ENCODE measurements around the gene ST7.
"Not testable (repeated sequence)": the region's sequence is repeated elsewhere in the genome, so short reads cannot be mapped to it uniquely, and the experiment has no call there.

Gene ST7

GRCh38 chr7:117098457-117098856 is 145.2 kb downstream of the ST7 start:
- no peak overlapping the region for H3K9ac ChIP-seq (ENCODE audit: low read length)
- H3K27me3 ChIP-seq (ENCODE audit: control insufficient read depth, insufficient read depth, low read length), result no peaks in the 10 kb centered on the region
- H3K4me1 ChIP-seq (ENCODE audit: control insufficient read depth, insufficient read depth, low read length), result peaks cover 7% of the 10 kb centered on the region
- H3K4me3 ChIP-seq (ENCODE audit: low read length), result no peak overlapping the region
- H3K9me3 ChIP-seq (ENCODE audit: control insufficient read depth, low read length), result no peaks in the 10 kb centered on the region
- no peaks in the 10 kb centered on the region for H3K36me3 ChIP-seq (ENCODE audit: control insufficient read depth, insufficient read depth, low read length)

GRCh38 chr7:117101026-117101425 is 147.7 kb downstream of the ST7 start:
- no peak overlapping the region for H3K9ac ChIP-seq (ENCODE audit: low read length)
- H3K36me3 ChIP-seq (ENCODE audit: control insufficient read depth, insufficient read depth, low read length), result no peaks in the 10 kb centered on the region
- H3K4me1 ChIP-seq (ENCODE audit: control insufficient read depth, insufficient read depth, low read length), result peaks cover 7% of the 10 kb centered on the region
- H3K27me3 ChIP-seq (ENCODE audit: control insufficient read depth, insufficient read depth, low read length), result no peaks in the 10 kb centered on the region
- no peaks in the 10 kb centered on the region for H3K9me3 ChIP-seq (ENCODE audit: control insufficient read depth, low read length)
- no peak overlapping the region for H3K4me3 ChIP-seq (ENCODE audit: low read length)

GRCh38 chr7:117110480-117111315 is 157.4 kb downstream of the ST7 start:
- H3K4me1 ChIP-seq (ENCODE audit: control insufficient read depth, insufficient read depth, low read length), result no peaks in the 10 kb centered on the region
- H3K9me3 ChIP-seq (ENCODE audit: control insufficient read depth, low read length), result no peaks in the 10 kb centered on the region
- H3K36me3 ChIP-seq (ENCODE audit: control insufficient read depth, insufficient read depth, low read length), result no peaks in the 10 kb centered on the region
- H3K9ac ChIP-seq (ENCODE audit: low read length), result no peak overlapping the region
- no peak overlapping the region for H3K4me3 ChIP-seq (ENCODE audit: low read length)
- no peaks in the 10 kb centered on the region for H3K27me3 ChIP-seq (ENCODE audit: control insufficient read depth, insufficient read depth, low read length)

DNA sequence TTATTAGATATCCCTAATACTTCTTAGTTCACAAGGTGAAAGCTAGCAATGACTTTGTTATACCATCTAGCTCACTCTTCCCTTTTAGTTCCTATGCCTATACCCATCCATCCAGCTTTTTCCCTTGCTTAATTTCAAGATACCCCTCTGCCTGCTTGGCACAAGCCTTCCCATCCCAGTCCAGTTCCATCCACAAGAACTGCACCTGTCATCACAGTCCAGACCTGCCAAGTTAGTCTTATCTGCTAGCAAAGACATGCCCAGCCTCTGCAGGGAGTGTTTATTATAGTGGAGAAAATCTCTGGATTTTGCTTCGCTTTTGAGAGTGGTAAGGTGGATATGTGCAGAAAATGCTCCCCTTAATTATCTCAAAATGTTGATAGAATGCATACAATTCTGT is 158.2 kb downstream of the ST7 start:
- Histone ChIP-seq H3K4me3 (ENCODE audit: low read length) (no peak overlapping the region), H3K9me3 (ENCODE audit: control insufficient read depth, low read length) (no peaks in the 10 kb centered on the region), H3K36me3 (ENCODE audit: control insufficient read depth, insufficient read depth, low read length) (no peaks in the 10 kb centered on the region), H3K4me1 (ENCODE audit: control insufficient read depth, insufficient read depth, low read length) (no peaks in the 10 kb centered on the region), H3K27me3 (ENCODE audit: control insufficient read depth, insufficient read depth, low read length) (no peaks in the 10 kb centered on the region), H3K9ac (ENCODE audit: low read length) (no peak overlapping the region)

DNA sequence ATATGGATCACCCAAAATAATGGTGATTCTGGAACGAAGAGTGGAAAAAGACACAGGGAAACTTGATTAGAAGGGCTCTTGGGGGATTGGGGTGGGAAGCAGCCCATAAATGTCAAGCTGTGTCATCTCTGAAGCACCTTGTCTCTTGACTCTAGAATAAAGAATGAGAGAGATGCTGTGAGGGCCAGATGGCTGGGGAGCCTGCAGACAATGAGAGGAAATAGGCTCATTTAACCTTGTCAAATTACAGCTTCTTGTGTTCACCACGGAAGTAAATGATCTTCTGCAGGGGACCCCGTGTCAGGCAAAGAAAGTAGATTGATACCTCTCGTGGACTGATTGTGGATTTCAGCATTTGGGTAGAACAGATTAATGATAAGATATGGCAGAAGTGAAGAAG is 159.3 kb downstream of the ST7 start:
- Histone ChIP-seq H3K9me3 (ENCODE audit: control insufficient read depth, low read length) (no peaks in the 10 kb centered on the region), H3K4me1 (ENCODE audit: control insufficient read depth, insufficient read depth, low read length) (no peaks in the 10 kb centered on the region), H3K36me3 (ENCODE audit: control insufficient read depth, insufficient read depth, low read length) (no peaks in the 10 kb centered on the region), H3K27me3 (ENCODE audit: control insufficient read depth, insufficient read depth, low read length) (no peaks in the 10 kb centered on the region), H3K4me3 (ENCODE audit: low read length) (no peak overlapping the region), H3K9ac (ENCODE audit: low read length) (no peak overlapping the region)

DNA sequence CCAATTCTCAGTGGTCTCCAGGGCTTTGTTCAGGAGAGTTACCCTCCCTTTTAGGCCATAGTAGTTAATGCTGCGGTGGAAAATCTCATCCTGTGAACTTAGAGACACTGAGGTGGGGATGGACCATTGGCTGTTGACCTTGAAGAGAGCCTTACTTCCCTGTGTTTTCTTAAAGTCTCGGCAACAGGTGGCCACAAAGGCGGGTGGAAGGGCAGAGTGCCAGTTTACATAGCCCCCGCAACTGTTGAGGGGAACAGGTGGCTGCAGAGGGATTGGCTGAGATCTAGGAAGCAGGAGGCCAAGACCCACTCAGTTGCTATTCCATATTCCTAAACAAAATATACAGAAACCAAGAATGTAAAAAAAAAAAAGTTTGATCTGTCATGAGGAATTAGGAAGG is 160.6 kb downstream of the ST7 start:
- Histone ChIP-seq H3K27me3 (ENCODE audit: control insufficient read depth, insufficient read depth, low read length) (no peaks in the 10 kb centered on the region), H3K36me3 (ENCODE audit: control insufficient read depth, insufficient read depth, low read length) (no peaks in the 10 kb centered on the region), H3K9me3 (ENCODE audit: control insufficient read depth, low read length) (no peaks in the 10 kb centered on the region), H3K4me1 (ENCODE audit: control insufficient read depth, insufficient read depth, low read length) (no peaks in the 10 kb centered on the region), H3K4me3 (ENCODE audit: low read length) (no peak overlapping the region), H3K9ac (ENCODE audit: low read length) (no peak overlapping the region)

- Histone ChIP-seq H3K9ac (ENCODE audit: low read length) (no peak overlapping the region), H3K36me3 (ENCODE audit: control insufficient read depth, insufficient read depth, low read length) (no peaks in the 10 kb centered on the region), H3K4me3 (ENCODE audit: low read length) (no peak overlapping the region), H3K27me3 (ENCODE audit: control insufficient read depth, insufficient read depth, low read length) (no peaks in the 10 kb centered on the region), H3K9me3 (ENCODE audit: control insufficient read depth, low read length) (no peaks in the 10 kb centered on the region), H3K4me1 (ENCODE audit: control insufficient read depth, insufficient read depth, low read length) (no peaks in the 10 kb centered on the region)
Measured at GRCh38 chr7:117114272-117114671, 161.0 kb downstream of the ST7 start.

DNA sequence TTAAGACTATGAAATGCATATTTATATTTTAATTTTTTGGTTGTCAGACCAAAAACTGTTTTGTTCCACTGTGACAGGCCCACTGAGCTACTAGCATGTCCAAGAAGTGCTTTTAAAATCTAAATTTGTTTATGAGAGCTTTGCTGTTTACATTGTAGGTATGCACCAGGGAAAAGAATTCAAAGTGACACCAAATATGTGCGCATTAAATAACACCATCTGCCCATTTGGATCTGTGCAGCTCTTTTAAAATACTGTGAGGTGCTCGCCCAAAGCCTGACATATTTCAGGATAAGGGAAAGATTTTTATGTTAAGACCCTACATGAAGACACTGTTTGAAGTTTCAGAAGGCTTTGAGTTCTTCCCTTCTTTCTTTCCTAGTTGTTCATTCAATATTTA is 162.9 kb downstream of the ST7 start:
- no peak overlapping the region for H3K4me3 ChIP-seq (ENCODE audit: low read length)
- no peak overlapping the region for H3K9ac ChIP-seq (ENCODE audit: low read length)
- H3K36me3 ChIP-seq (ENCODE audit: control insufficient read depth, insufficient read depth, low read length), result no peaks in the 10 kb centered on the region
- H3K27me3 ChIP-seq (ENCODE audit: control insufficient read depth, insufficient read depth, low read length), result no peaks in the 10 kb centered on the region
- no peaks in the 10 kb centered on the region for H3K4me1 ChIP-seq (ENCODE audit: control insufficient read depth, insufficient read depth, low read length)
- H3K9me3 ChIP-seq (ENCODE audit: control insufficient read depth, low read length), result no peaks in the 10 kb centered on the region

- H3K4me1 ChIP-seq (ENCODE audit: control insufficient read depth, insufficient read depth, low read length), result no peaks in the 10 kb centered on the region
- no peak overlapping the region for H3K4me3 ChIP-seq (ENCODE audit: low read length)
Measured at GRCh38 chr7:117117172-117117571, 163.9 kb downstream of the ST7 start.

GRCh38 chr7:117118579-117119180 is 165.4 kb downstream of the ST7 start:
- H3K9me3 ChIP-seq (ENCODE audit: control insufficient read depth, low read length), result no peaks in the 10 kb centered on the region
- H3K4me1 ChIP-seq (ENCODE audit: control insufficient read depth, insufficient read depth, low read length), result no peaks in the 10 kb centered on the region
- H3K36me3 ChIP-seq (ENCODE audit: control insufficient read depth, insufficient read depth, low read length), result no peaks in the 10 kb centered on the region
- H3K9ac ChIP-seq (ENCODE audit: low read length), result no peak overlapping the region
- H3K27me3 ChIP-seq (ENCODE audit: control insufficient read depth, insufficient read depth, low read length), result no peaks in the 10 kb centered on the region
- no peak overlapping the region for H3K4me3 ChIP-seq (ENCODE audit: low read length)

More at GRCh38 chr7:117117172-117117571, 163.9 kb downstream of the ST7 start:
- no peaks in the 10 kb centered on the region for H3K27me3 ChIP-seq (ENCODE audit: control insufficient read depth, insufficient read depth, low read length)
- no peaks in the 10 kb centered on the region for H3K36me3 ChIP-seq (ENCODE audit: control insufficient read depth, insufficient read depth, low read length)
- no peak overlapping the region for H3K9ac ChIP-seq (ENCODE audit: low read length)
- no peaks in the 10 kb centered on the region for H3K9me3 ChIP-seq (ENCODE audit: control insufficient read depth, low read length)

DNA sequence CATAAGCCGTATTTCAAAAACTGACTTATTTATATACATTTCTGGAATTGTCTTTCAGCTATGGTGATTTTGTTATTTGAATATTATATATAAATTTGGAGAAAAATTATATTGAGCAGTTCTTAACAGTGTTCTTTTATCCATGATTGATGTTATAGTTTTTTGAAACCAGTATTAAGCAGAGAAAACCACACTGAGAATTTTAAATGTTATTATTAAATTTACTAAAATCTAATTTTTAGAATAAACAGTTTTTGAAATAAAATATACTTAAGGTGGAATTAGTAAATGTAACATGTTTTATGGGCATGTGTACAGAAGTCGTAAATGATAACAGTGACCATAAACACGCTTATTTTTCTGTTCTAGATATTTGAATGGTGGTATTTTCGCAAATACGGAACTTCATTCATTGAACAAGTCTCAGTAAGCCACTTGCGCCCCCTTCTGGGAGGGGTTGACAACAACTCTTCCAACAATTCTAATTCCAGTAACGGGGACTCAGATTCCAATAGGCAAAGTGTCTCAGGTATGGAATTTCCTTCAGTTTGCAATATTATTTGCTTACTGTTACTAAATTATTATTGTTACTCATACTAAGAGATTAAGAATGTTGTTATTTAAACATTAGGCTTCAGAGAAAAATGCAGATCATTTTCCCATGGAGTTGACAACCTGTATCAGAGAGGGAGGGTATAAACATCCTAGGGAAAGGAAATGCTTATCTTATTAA is 166.1 kb downstream of the ST7 start:
- Histone ChIP-seq H3K27me3 (ENCODE audit: control insufficient read depth, insufficient read depth, low read length) (no peaks in the 10 kb centered on the region), H3K9ac (ENCODE audit: low read length) (no peak overlapping the region), H3K36me3 (ENCODE audit: control insufficient read depth, insufficient read depth, low read length) (no peaks in the 10 kb centered on the region), H3K9me3 (ENCODE audit: control insufficient read depth, low read length) (no peaks in the 10 kb centered on the region), H3K4me1 (ENCODE audit: control insufficient read depth, insufficient read depth, low read length) (no peaks in the 10 kb centered on the region), H3K4me3 (ENCODE audit: low read length) (no peak overlapping the region)

GRCh38 chr7:117120321-117120720 is 167.0 kb downstream of the ST7 start:
- not testable (repeated sequence) for H3K27me3 ChIP-seq (ENCODE audit: control insufficient read depth, insufficient read depth, low read length); H3K36me3 ChIP-seq (ENCODE audit: control insufficient read depth, insufficient read depth, low read length); H3K4me1 ChIP-seq (ENCODE audit: control insufficient read depth, insufficient read depth, low read length); H3K9ac ChIP-seq (ENCODE audit: low read length); H3K9me3 ChIP-seq (ENCODE audit: control insufficient read depth, low read length); H3K4me3 ChIP-seq (ENCODE audit: low read length)

Data from mucosa of stomach (tissue), 1 donor.